ENCODE results near the gene PGC. TPM values are rescaled to one million over a fixed set of nuclear protein-coding genes. Genes with fewer than 3 reads are reported as not detected.

The PGC gene
- total and polyA plus RNA-seq, 2 of the 8 experiments (the other 6 are each of a cell fraction or from before 2014, with no cell fraction given): 0.09 TPM; not detected in 1

GRCh38 chr6:41783106-41783780 is 36.0 kb upstream of the PGC start:
- H3K79me2 ChIP-seq (ENCODE audit: control insufficient read depth in 1 of 2, insufficient read depth in 2 of 2, low read length in 2 of 2): peaks cover 0 to 5% of the 10 kb centered on the region in 2 experiments; a peak in 3 of 4 replicates
- no peak overlapping the region for H3K4me2 ChIP-seq (ENCODE audit: insufficient read depth in 1 of 2, low read depth in 2 of 2, low read length in 2 of 2)
- no peak overlapping the region for H2AK5ac ChIP-seq (ENCODE audit: low read depth, low read length)
- no peak overlapping the region for H3K14ac ChIP-seq (ENCODE audit: insufficient read length)
- H3K9ac ChIP-seq (replicated peaks in 1 of 4; ENCODE audit: extremely low read depth in 1 of 4, low read depth in 3 of 4, low read length in 3 of 4): no peak overlapping the region
- no peak overlapping the region for H3K23ac ChIP-seq (ENCODE audit: insufficient read length)
- no peak for DNase-seq (ENCODE audit: low read depth in 1 of 2, low spot score in 2 of 2)
- H4K8ac ChIP-seq (ENCODE audit: extremely low read depth, insufficient read depth, low read length): no peak overlapping the region
- H3K4me3 ChIP-seq (ENCODE audit: extremely low read depth in 1 of 4, insufficient read depth in 2 of 4, low read depth in 3 of 4, low read length in 4 of 4): no peak overlapping the region
- H4K91ac ChIP-seq (replicated peaks; ENCODE audit: insufficient read length, low read length): no peak overlapping the region
- no peak overlapping the region for H2BK120ac ChIP-seq (replicated peaks; ENCODE audit: low read depth, low read length)
- H4K5ac ChIP-seq (ENCODE audit: insufficient read length, low read depth, low read length): no peak overlapping the region
- no peak overlapping the region for H3K27ac ChIP-seq (ENCODE audit: low read depth, low read length)
- 77% methylated on average over 6 of the region's 6 CpGs; no CpG with 5 or more reads in 1 of the 2 experiments for WGBS, 2 experiments (ENCODE audit: extremely low coverage in 1 of 2, insufficient coverage in 1 of 2, insufficient read length in 1 of 2, insufficient replicate concordance in 2 of 2, low coverage in 1 of 2, low lambda C conversion rate in 2 of 2, missing lambda C conversion rate in 1 of 2)
- H3K4me1 ChIP-seq (replicated peaks in 1 of 4; ENCODE audit: control insufficient read depth in 3 of 4, insufficient read depth in 4 of 4, low read length in 3 of 4): peaks cover 4 to 10% (median 7%) of the 10 kb centered on the region in 4 experiments; a peak in 6 of 7 replicates
- no peak for FAIRE-seq
- H3K79me1 ChIP-seq (ENCODE audit: low read depth, low read length): peaks cover 2% of the 10 kb centered on the region; the same call in 1 of the 2 replicates
- no peak overlapping the region for H2BK5ac ChIP-seq (ENCODE audit: low read depth, low read length)
- POLR2A ChIA-PET (ENCODE audit: partially characterized antibody): interaction anchor here (1.0 to 1.9 kb wide), 4 partner anchors 138 to 267 kb away, joined by 3 to 6 read pairs (median 4); partner anchors contain the start of genes BYSL, MED20 and TAF8
- peaks cover 2 to 39% (median 25%) of the 10 kb centered on the region in 4 experiments for H3K27me3 ChIP-seq (replicated peaks in 1 of 4; ENCODE audit: control insufficient read depth in 3 of 4, extremely low read depth in 1 of 4, insufficient read depth in 3 of 4, low read length in 3 of 4)
- H3K23me2 ChIP-seq (ENCODE audit: low read depth, low read length): peaks cover 20% of the 10 kb centered on the region
- H2BK12ac ChIP-seq (ENCODE audit: low read depth, low read length): no peak overlapping the region
- no peak overlapping the region for H2AFZ ChIP-seq (ENCODE audit: low read length)
- no peaks in the 10 kb centered on the region for H3K36me3 ChIP-seq (ENCODE audit: control insufficient read depth in 2 of 4, insufficient read depth in 4 of 4, low read length in 3 of 4)
- no peaks in the 10 kb centered on the region for H3K9me3 ChIP-seq (ENCODE audit: insufficient read depth in 2 of 2, low read depth in 1 of 2, low read length in 1 of 2)
- no peak overlapping the region for H3K56ac ChIP-seq (replicated peaks; ENCODE audit: insufficient read length, low read depth, low read length)
- H4K20me1 ChIP-seq (replicated peaks in 1 of 2; ENCODE audit: control insufficient read depth in 1 of 2, insufficient read depth in 2 of 2, low read length in 2 of 2): peaks cover 0 to 8% of the 10 kb centered on the region in 2 experiments
- H2BK20ac ChIP-seq (ENCODE audit: low read length): no peak overlapping the region
- CTCF ChIA-PET (ENCODE audit: partially characterized antibody): interaction anchor here (0.9 to 5.1 kb wide), 10 partner anchors 45 to 415 kb away, joined by 3 to 108 read pairs (median 4); partner anchors contain the start of gene TAF8
- H3K4ac ChIP-seq (replicated peaks; ENCODE audit: insufficient read length, low read depth, low read length): no peak overlapping the region
- no peak overlapping the region for H3K18ac ChIP-seq (ENCODE audit: extremely low read depth, low read length)
- no peak overlapping the region for H2BK15ac ChIP-seq (ENCODE audit: low read length)
- TF ChIP-seq CREB1 (IDR thresholded peaks at IDR 0.05) (no peak), SIRT6 (IDR thresholded peaks at IDR 0.05; ENCODE audit: low read length) (no peak), CEBPB (IDR thresholded peaks at IDR 0.05; ENCODE audit: low read depth, low read length) (no peak), SP1 (IDR thresholded peaks at IDR 0.05; ENCODE audit: low read depth, low read length) (no peak), SP4 (IDR thresholded peaks at IDR 0.05; ENCODE audit: low read length) (no peak), USF2 (IDR thresholded peaks at IDR 0.05; ENCODE audit: low read length) (no peak), NRF1 (IDR thresholded peaks at IDR 0.05; ENCODE audit: low read depth, low read length) (no peak), TEAD4 (IDR thresholded peaks at IDR 0.05; ENCODE audit: low read depth, low read length) (no peak), CBX8 (IDR thresholded peaks at IDR 0.05; ENCODE audit: borderline replicate concordance, low read depth, low read length) (no peak), NANOG (IDR thresholded peaks at IDR 0.05; ENCODE audit: insufficient read depth, low read depth, low read length, poor library complexity, severe bottlenecking) (no peak), RNF2 (IDR thresholded peaks at IDR 0.05; ENCODE audit: borderline replicate concordance, low read depth, low read length, missing control alignments, poor library complexity, severe bottlenecking) (no peak), RXRA (IDR thresholded peaks at IDR 0.05; ENCODE audit: insufficient read depth, low read depth, low read length) (no peak)

Measured in H1 (cell line).